HG03135 (cell line): ENCODE data around the gene PBX3.

Experiments used
- ATAC-seq: cut with Tn5 transposase; IDR thresholded peaks from one replicate; pipeline ENCODE4 v1.9.1; 2021; ENCODE audit warnings: mild to moderate bottlenecking, moderate library complexity; ENCODE audit not compliant: unreplicated experiment

The PBX3 gene

DNA sequence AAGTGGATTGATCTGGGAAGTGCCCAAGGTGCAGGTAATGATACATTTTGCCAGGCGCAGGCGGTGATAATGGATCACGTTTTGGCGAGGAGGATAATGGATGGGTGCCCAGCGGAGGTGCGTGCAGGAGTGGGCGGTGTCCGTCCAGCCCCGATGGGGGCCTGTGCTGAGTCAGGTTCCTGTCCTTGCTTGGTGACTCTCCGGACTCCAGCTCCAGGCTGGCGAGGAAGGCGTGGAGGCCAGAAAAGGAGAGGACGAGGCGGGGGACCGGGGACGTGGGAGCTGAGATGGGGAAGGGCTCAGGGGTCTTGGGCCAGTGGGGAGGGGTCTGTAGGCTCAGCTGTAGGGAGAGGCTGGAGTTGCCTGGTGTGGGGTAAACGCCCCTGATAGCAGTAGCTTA lies 268.3 kb downstream of the PBX3 start:
- no peak for ATAC-seq

DNA sequence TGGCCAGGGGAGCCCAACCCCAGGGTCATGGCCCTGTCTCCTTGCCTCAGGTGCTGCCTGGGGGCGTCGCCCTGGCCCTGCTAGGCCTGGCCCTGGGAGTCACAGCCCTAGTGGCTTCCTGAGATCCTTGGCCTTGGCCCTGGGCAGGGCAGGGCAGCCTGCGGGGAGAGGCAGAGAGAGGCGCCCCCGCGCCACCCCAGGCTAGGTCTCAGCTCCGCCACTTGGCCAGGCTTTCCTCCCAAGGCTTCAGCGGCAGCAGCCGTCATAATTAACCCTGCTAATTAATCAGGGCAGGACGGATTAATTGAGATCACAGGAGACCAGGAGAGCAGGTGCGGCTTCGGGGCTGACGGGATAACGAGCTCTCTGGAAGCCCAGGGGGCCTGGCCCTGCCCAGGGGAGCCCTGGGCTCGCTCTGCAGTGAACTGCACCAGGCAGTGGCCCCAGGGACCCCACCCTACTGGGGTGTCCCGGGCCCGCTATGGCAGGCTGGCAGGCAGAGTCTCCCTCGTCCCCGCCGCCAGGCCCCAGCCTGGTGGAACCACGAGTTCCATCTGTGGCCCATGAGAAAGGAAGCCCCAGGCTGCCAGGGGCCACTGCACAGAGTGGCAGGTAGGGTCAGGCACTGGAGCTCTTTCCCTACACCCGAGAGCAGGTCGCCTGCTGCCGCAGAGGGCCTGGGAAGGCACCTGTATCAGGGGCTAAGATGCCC lies 269.6 kb downstream of the PBX3 start:
- no peak for ATAC-seq
